ENCODE results near the gene EIF2B1.

- TF ChIP-seq CTCF (tag by site-specific recombination; IDR thresholded peaks at IDR 0.05): no peak
- no peak for TF ChIP-seq ZNF530 (tag by site-specific recombination; IDR thresholded peaks at IDR 0.05; ENCODE audit: low read depth)
- no peak for TF ChIP-seq SALL2 (tag by site-specific recombination; IDR thresholded peaks at IDR 0.05; ENCODE audit: borderline replicate concordance)
- no peak for TF ChIP-seq ZBTB21 (tag by site-specific recombination; IDR thresholded peaks at IDR 0.05)
- TF ChIP-seq, protein P1, sequence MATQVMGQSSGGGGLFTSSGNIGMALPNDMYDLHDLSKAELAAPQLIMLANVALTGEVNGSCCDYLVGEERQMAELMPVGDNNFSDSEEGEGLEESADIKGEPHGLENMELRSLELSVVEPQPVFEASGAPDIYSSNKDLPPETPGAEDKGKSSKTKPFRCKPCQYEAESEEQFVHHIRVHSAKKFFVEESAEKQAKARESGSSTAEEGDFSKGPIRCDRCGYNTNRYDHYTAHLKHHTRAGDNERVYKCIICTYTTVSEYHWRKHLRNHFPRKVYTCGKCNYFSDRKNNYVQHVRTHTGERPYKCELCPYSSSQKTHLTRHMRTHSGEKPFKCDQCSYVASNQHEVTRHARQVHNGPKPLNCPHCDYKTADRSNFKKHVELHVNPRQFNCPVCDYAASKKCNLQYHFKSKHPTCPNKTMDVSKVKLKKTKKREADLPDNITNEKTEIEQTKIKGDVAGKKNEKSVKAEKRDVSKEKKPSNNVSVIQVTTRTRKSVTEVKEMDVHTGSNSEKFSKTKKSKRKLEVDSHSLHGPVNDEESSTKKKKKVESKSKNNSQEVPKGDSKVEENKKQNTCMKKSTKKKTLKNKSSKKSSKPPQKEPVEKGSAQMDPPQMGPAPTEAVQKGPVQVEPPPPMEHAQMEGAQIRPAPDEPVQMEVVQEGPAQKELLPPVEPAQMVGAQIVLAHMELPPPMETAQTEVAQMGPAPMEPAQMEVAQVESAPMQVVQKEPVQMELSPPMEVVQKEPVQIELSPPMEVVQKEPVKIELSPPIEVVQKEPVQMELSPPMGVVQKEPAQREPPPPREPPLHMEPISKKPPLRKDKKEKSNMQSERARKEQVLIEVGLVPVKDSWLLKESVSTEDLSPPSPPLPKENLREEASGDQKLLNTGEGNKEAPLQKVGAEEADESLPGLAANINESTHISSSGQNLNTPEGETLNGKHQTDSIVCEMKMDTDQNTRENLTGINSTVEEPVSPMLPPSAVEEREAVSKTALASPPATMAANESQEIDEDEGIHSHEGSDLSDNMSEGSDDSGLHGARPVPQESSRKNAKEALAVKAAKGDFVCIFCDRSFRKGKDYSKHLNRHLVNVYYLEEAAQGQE (tag by site-specific recombination; IDR thresholded peaks at IDR 0.05): no peak
Observed at GRCh38 chr12:123576611-123577010, 56.9 kb downstream of the EIF2B1 start.
